KBM-7 (cell line): Measurements from ENCODE around the gene CLDN9.

Source experiments
- DNase-seq: peaks from one replicate; pipeline ENCODE4 v3.0.0-alpha.2; 2015
- in situ Hi-C: fragments of 300-500 bp; cut with MboI; formaldehyde crosslinking; loops from 2 replicates; pipeline ENCODE4 v1.14.3; 2020; ENCODE audit warnings: low sequenced_read_pairs, low pct_unique_long_range_greater_than_20kb, mixed read lengths

CLDN9 gene

DNA sequence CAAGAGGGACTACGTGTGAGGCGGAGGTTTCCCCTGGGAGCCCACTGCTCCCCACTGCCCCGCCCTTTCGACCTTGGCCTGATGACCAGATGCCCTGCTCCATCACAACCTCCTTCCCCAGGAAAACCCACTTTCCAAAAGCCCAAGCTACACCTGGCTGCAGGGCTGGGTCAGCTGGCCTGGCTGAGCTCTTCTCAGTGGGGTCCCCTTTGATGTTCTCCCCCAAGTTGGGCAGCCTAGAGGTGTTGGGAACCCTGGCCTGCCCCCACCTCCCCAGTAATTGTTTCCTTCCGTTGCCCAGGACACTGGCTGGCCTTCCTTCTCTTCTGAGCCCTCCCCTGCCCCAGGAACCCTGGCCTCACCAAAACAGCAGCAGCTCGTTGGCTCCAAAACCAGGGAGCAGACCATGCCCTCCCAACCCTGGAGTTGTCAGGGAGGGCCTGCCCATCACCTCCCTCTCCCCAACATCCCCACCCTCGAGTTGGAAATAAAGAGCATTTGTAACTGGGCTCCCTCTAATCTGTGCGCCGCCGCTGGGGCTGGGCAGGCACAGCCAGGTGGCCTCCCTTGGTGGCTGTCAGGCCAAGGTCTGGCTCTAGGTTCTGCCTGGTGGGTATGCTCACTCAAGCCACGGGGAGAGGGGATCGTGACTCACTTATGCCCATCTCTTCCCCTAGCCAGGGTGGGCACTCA lies 1.4 kb downstream of the CLDN9 start:
- in situ Hi-C loops, result no loop called here
- no peak for DNase-seq

DNA sequence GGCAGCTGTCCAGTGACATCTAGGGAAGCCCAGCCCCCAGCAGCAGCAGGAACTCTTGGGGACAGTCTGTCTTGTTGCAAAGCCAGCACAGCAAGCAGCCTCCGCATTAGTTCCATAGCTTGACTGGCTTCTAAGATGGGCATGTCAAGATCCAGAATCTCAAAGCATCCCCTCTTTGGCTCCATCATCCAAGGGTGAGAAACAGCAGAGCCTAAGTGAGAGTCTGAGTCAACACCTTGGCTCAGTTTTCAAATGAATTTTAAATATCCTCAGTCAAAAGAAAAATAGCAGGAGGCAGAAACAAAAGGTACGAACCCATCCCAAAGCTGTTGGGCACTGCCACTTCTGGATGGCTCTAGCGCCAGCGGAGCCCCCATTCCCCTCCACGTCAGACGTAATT lies 2.2 kb downstream of the CLDN9 start:
- no peak for DNase-seq
- in situ Hi-C loops, result no loop called here

DNA sequence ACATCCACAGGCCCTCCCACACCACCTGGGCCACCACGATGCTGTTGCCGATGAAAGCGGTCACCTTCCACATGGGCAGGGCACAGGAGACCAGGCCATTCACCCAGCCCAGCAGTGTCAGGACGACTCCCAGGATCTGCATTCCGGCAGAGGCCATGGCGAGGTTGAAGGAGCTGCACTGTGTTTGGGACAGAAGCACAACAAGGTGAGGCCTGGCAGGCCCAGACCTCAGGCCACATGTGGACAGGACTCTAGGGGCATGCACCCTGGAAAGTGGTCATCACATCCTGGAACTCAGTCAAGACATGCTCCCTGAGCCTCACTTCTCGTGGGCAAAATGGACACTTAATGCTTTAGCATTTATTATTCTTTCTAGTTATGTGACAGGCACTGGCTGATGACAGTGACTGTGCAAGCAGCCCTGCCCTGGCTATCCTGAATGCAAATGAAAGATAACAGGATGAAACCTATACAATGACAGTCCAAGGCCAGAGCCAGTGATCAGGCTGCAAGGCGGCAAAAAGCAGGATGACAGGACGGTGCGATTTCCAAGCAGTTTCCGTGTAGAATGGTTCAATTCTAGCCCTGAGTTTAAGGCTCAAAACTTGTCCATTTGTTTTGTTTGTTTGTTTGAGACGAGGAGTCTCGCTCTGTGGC lies 3.3 kb downstream of the CLDN9 start:
- in situ Hi-C loops, result no loop called here
- no peak for DNase-seq

- DNase-seq, result no peak
- in situ Hi-C loops, result no loop called here
Measured at GRCh38 chr16:3017344-3017743, 4.6 kb downstream of the CLDN9 start.

DNA sequence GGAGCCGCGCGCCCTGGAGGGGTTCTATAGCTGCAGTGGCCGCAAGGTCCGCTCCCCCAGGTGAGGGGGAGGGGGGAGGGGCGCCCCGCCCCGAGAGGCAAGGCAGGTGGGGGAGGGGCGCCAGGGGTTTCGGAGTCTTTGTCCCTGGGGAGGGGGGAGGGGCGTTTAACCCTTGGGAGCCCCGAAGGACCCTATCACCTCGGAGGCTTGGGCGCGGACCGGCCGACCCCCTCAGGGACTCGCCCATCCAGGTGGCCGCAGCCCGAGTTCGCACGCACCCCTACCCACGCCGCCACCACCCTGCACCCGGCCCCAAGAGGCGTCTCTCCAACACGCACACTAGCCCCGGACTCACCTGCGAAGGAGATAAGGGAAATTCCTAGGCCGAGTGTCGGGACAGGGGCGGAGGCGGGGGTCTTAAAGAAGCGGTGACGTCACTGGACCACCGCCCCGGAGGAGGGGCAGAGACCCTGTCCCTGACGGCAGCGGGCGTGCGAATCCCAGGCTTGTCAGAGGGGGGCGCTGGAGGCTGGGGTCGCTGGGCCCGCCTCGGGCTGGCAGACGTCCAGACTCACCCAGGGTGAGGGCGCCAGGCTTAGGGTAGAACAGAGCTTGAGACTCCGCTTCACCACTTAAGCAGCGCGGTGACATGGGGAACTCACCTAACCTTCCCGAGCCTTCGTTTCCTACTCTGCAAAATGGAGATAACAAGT lies 5.2 kb downstream of the CLDN9 start, which contains the start of gene CLDN6:
TSS of gene CLDN6 (minus strand) at position 390 of the 713 bp plus-strand sequence. CDS start 2,162 bp downstream, outside the sequence.
- DNase-seq, result peak; percentile 29
- in situ Hi-C loops, result no loop called here

GRCh38 chr16:3019594-3020246 lies 7.0 kb downstream of the CLDN9 start:
- DNase-seq, result peak; percentile 65
- in situ Hi-C loops, result no loop called here

DNA sequence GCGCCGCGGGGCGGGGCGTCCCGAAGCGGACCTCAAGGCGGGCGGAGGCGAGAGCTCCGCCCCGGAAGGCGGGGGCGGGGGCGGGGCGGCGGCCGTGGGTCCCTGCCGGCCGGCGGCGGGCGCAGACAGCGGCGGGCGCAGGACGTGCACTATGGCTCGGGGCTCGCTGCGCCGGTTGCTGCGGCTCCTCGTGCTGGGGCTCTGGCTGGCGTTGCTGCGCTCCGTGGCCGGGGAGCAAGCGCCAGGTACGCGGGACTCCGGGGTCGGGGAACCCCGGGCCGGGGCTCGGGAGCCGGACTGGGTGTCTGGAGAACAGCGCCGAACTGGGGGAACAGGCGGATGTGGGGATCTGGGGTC lies 7.5 kb downstream of the CLDN9 start, which contains the start of gene TNFRSF12A:
TSS of gene TNFRSF12A (plus strand) at position 122 of the 357 bp plus-strand sequence. CDS start at position 152, 30 bp downstream.
- in situ Hi-C loops, result no loop called here
- peak; percentile 59 for DNase-seq

- in situ Hi-C loops, result no loop called here
- DNase-seq, result no peak
Measured at GRCh38 chr16:3020604-3021448, 8.1 kb downstream of the CLDN9 start.

DNA sequence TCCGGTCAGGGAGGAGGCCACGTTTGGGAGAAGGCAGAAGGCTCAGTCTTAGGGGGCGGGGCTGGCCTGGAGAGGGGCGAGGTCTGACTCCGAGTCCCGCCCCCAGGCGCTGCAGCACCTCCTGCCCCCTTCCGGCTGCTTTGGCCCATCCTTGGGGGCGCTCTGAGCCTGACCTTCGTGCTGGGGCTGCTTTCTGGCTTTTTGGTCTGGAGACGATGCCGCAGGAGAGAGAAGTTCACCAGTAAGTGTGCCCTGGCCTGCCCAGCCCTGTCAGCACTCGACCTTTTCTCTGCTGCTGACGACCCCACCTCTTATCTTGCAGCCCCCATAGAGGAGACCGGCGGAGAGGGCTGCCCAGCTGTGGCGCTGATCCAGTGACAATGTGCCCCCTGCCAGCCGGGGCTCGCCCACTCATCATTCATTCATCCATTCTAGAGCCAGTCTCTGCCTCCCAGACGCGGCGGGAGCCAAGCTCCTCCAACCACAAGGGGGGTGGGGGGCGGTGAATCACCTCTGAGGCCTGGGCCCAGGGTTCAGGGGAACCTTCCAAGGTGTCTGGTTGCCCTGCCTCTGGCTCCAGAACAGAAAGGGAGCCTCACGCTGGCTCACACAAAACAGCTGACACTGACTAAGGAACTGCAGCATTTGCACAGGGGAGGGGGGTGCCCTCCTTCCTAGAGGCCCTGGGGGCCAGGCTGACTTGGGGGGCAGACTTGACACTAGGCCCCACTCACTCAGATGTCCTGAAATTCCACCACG lies 8.9 kb downstream of the CLDN9 start:
- peak; percentile 76 for DNase-seq
- in situ Hi-C loops, result no loop called here

DNA sequence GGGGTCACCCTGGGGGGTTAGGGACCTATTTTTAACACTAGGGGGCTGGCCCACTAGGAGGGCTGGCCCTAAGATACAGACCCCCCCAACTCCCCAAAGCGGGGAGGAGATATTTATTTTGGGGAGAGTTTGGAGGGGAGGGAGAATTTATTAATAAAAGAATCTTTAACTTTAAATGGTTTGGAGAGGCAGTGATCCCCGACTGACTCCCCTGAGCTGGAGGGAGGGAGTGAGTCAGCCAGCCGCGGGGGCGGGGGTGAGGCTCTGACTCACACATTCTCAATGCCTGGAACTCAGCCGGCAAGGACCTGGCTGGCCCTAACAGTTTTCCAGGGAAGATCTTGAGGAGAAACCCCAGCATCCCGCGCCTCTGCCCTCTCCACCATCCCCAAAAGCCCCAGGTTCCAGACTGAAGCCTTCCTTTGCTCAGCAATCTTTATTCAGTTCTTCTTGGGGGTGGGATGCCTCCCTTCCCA lies 9.5 kb downstream of the CLDN9 start:
- DNase-seq, result peak; percentile 55
- in situ Hi-C loops, result no loop called here

- no peak for DNase-seq
- in situ Hi-C loops, result no loop called here
Measured at GRCh38 chr16:3022684-3023414, 10.1 kb downstream of the CLDN9 start.

DNA sequence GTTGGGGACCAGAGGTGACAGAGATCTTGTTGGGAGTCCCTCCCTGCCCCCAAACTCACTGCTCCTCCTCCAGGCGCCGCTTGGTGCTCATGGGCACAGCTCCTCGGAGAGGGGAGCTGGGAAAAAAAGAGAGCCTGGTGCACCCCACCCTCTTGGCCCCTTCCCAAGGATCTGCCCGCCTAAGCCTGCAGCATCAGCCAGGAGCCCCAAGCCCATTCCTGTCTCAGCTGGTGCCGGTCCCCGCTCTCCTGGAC lies 10.6 kb downstream of the CLDN9 start:
- in situ Hi-C loops, result no loop called here

GRCh38 chr16:3023669-3024478 lies 11.2 kb downstream of the CLDN9 start, which contains the start of the genes HCFC1R1 and THOC6:
Gene HCFC1R1, minus strand, starts transcription at chr16:3023942. Its CDS starts 1 bp downstream, at chr16:3023941.
Gene THOC6, plus strand, starts transcription at chr16:3024035. Its CDS starts 292 bp downstream, at chr16:3024327.
- in situ Hi-C loops, result no loop called here
- DNase-seq, result peak; percentile 96

More for the DNA sequence above, 10.6 kb downstream of the CLDN9 start:
- no peak for DNase-seq

DNA sequence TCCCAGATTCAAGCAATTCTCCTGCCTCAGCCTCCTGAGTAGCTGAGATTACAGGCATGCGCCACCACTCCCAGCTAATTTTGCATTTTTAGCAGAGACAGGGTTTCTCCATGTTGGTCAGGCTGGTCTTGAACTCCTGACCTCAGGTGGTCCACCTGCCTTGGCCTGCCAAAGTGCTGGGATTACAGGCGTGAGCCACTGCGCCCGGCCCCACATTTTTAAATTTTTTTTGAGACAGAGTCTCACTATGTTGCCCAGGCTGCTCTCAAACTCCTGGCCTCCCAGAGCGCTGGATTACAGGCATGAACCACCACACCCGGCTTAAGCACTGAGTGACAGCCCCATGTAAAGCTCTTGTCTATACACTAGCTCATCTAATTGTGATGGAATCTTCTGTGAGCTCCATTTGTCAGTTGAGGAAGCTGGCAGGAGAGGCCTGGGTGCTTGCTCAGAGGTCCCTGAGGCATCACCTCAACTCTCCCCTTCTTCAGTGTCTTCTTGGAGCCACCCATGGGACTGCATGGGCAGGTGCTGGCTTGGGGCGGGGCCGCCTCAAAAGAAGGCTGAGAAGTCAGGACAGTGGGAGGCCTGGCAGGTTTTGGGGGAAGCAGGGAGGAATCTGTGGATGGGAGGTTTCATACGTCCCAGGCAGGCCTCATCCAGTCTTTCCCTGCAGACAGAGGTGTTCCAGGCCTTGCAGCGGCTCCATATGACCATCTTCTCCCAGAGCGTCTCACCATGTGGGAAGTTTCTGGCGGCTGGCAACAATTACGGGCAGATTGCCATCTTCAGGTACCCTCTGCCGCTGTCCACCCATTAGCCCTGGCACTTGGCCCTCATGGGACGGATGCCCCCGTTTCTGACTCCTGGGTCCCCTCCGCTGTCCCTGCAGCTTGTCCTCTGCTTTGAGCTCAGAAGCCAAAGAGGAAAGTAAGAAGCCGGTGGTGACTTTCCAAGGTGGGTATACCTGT lies 12.6 kb downstream of the CLDN9 start:
- no peak for DNase-seq
- in situ Hi-C loops, result no loop called here

DNA sequence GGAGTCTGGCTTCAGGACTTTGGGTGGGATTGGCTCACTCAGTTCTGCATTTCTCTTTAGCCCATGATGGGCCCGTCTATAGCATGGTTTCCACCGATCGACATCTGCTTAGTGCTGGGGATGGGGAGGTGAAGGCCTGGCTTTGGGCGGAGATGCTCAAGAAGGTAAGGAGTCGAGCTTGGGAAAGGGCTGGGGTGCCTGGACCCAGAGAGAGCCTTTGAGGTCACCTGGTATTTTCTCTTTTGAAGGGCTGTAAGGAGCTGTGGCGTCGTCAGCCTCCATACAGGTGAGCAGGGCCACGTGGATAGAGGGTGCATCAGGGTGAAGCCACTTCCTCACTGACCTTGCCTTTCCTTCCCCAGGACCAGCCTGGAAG lies 13.3 kb downstream of the CLDN9 start:
- no peak for DNase-seq
- in situ Hi-C loops, result no loop called here
